Measurements from ENCODE around the gene TP73.

The TP73 gene

DNA sequence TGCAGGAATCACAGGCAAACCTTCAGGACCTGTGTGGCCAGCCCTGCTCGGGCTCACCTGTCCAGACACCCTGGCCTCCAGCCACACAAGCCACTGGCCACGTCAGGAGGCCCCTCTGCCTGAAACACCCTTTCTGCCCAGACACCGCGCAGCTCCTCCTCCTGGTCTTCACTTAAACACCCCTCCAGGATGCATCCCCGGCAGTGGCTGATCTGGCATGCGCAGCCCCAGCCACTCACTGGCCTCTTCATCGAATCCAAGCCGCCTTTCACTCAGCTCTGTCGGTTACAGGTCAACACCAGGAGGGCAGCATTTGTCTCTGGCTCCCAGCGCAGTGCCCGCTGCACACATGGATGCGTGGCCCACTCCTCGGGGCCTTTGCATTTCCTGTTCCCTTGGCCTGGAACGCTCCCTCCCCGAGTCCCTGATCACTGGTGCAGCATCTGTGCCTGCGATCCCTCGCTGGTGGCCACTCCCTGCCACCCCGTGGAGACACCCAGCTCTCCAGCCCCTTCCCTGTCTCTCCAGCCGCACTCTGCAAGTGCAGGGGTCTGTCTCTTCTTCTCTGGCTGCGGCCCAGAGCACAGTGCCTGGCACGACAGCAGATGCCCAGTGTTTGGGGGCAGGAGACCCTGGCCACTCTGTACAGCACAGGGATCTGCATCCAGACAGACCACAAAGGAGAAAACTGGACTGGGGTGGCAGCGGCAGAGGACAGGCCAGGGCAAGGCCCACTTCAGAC, 18.1 kb upstream of the TP73 start:
- DNase-seq (ENCODE audit: low read depth, low spot score) = no peak

DNA sequence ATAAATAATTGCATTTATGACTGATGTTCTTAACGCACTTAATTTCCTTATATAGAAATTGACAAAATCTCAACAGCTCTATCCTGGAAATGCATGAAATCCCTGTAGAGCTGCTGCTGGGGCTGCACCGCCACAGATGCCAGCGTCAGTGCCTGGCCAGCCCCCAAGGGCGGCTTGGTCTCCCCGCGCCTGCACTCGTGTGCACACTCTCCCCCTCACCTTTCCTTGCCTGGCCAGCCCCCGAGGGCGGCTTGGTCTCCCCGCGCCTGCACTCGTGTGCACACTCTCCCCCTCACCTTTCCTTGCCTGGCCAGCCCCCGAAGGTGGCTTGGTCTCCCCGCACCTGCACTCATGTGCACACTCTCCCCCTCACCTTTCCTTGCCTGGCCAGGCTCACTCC, 16.2 kb upstream of the TP73 start:
- no peak for DNase-seq (ENCODE audit: low read depth, low spot score)

DNA sequence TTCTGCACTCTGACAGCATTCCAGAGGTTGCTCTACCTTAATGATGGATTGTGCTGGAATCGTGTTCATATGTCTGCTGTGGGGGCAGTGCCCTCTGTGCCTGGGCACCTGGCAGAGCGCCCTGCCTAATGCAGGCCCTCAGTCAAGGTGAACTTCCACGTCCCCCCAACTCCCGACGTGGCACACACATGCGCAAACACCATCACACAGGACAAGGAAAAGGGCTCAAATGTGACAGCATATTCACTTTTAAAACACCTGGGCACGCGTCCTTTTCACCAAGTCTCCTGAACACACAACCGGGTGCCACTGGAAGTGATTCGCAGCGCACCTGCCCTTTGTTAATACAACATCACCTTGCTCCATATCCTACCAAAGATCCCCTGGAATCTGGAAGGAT, 15.8 kb upstream of the TP73 start:
- DNase-seq (ENCODE audit: low read depth, low spot score) = no peak

DNA sequence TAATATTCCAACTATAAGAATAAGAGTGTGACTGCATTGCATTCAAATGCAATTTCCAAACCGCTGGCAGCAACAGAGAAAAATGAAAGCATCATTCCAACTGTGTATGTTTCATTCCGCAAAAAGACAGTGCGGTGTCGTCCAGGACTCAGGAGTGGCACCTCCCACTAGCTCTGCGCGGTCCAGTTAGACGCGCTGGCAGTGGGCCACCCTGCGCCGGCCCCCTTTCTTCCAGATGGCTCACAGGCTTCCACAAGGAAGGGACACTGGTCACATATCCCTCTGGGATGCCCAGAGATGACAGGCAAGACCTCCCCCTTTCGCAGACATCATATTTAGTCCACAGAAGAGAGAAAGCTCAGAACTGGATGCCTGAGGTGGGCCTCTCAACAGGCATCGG, 14.3 kb upstream of the TP73 start:
- DNase-seq (ENCODE audit: low read depth, low spot score) = no peak

DNA sequence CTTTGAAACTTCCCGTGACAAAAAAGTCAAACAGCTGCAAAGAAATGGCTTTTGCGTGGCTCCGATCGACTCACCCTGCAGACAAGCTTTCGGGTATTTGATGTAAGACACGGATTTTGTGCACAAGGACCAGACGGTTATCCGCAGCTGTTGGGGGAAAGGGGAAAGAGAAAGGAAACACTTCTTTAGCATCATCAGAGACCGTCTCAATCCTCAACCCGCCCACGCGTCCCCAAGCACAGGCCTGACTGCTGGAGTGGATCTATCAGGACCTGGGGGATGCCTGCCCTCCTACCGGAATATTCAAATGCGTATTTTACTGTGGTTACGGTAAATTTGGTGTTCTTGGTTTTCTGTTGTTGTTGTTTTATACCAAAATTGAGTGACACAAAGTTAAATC, 13.6 kb upstream of the TP73 start:
- DNase-seq (ENCODE audit: low read depth, low spot score) = no peak

DNA sequence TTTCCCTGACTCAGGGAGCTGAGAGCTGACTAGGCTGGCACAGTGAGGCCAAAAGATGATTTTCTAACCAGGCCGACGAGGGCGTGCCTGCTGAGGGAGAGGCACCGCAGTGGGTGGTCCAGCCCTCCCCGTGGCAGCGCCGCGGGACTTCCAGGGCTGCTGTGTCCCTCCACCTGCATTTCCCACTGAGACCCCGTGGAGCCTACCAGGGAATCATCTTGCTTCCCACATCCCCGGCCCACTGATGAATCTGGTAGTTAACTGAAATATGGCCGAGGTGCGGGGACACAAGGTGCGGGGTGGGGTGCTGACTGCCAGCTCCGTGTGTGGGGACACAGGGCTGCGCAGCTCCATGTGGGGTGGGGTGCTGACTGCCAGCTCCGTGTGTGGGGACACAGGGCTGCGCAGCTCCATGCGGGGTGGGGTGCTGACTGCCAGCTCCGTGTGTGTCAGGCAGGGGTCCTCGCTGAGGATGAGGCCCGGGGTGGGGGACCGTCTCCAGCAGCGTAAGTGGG, 12.9 kb upstream of the TP73 start:
- DNase-seq (ENCODE audit: low read depth, low spot score) = no peak

DNA sequence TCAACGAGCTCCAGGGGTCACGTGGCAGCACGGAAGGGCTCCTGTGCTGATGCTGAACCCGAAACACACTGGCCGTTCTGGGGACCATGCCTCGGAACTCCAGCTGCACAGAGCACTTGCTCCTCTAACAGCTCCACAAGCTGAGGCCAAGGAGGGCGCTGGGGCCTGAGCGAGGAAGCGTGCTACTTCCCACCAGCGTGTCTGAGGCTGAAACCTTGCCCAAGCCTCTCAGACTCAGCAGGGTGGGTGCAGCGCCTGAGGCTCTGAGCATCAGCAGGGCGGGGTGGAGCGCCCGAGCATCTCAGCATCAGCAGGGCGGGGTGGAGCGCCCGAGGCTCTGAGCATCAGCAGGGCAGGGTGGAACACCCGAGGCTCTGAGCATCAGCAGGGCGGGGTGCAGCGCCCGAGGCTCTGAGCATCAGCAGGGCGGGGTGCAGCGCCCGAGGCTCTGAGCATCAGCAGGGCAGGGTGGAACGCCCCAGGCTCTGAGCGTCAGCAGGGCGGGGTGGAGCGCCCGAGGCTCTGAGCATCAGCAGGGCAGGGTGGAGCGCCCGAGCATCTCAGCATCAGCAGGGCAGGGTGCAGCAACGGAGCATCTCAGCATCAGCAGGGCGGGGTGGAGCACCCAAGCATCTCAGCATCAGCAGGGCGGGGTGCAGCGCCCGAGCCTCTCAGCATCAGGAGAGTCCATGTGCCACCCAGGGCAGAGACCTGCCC, 12.0 kb upstream of the TP73 start:
- no peak for DNase-seq (ENCODE audit: low read depth, low spot score)

DNA sequence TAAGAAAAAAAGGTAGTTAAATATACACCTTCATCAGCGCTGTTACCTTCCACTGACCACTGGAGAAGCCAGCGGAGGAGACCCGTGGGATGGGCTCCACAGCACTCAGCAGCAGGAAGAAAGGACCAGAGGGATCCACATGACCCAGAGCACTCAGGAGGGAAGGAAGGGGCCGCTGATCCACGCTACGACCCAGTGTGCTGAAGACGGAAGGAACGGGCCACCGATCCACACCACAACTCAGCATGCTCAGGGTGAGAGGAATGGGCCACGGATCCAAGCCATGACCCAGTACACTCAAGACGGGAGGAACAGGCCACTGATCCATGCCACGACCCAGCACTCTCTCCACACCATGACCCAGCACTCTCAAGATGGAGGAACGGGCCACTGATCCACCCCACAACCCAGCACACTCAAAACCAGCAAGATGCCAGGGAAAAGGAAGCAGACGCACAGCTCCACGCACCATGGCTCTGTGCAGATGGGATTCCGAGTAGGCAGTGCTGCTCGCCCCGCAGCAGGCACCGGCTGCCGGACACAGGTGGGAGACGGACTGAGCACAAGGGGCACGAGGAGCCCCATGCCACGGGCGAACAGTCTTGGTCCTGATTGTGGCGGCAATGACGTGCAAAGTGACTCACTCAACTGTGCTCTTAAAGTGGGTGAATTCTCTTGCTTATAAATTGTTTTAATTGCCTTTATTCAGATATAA, 11.1 kb upstream of the TP73 start:
- DNase-seq (ENCODE audit: low read depth, low spot score) = no peak

DNA sequence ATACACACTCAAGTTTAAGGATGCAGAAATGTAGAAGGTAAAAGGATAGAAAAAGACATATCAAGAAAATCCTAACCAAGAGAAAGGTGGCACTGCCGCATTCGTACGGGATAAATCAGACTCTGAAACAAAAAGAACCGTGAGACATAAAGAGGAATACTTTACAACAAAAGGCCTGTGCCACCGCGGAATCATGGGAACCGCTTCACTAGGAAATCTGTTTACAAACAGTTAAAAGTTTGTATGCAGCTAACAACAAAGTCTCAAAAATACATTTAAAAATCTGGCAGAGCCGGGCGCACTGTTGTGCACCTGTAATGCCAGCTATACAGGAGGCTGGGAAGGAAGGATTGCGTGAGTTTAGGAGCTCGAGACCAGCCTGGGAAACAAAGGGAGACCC, 10.5 kb upstream of the TP73 start:
- DNase-seq (ENCODE audit: low read depth, low spot score) = no peak

DNA sequence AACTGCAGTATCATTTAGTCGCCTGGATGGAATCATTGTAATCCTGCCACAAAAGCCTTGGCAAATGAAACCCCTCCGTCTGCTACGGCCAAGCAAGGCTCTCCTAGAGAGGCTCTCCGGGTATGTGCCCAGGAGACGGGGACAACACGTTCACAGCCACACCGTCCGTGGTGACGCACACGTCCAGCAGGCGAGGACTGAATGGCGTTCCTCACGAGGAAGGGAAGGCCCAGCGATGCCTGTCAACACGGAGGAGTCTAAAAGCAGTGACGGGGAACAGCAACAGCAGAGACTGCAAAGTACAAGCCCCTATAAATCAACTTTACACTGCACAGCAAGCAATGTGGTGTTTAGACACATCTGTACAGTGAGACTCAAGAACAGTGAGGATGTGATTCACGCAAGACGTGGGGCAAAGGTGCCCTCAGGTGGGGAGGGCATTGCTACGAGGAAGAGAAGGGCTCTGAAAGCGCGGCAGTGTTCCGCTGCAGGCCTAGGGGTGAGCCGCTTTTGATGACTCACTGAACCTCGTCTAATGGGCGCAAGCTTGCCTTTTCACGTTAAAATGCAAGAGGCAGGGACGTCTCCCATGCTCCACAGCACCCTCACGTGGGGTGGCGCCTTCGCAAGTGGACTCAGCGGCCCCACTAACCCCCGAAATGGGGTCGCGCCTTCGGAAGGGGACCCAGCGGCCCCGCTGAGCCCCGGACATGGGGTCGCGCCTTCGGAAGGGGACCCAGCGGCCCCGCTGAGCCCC, 9.2 kb upstream of the TP73 start:
- DNase-seq (ENCODE audit: low read depth, low spot score) = no peak

DNA sequence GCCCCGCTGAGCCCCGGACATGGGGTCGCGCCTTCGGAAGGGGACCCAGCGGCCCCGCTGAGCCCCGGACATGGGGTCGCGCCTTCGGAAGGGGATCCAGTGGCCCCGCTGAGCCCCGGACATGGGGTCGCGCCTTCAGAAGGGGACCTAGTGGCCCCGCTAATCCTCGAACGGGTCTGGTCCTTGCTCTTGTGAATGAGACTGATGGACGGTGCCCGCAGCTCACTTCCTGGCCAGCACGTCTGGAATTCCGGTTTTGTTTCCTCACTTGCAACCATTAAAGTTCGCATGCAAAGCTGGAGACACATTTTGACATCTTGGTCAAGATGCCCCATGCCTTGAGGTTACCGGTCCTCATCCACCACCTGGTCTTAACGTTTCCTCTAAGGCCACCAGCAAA, 8.0 kb upstream of the TP73 start:
- DNase-seq (ENCODE audit: low read depth, low spot score) = no peak

DNA sequence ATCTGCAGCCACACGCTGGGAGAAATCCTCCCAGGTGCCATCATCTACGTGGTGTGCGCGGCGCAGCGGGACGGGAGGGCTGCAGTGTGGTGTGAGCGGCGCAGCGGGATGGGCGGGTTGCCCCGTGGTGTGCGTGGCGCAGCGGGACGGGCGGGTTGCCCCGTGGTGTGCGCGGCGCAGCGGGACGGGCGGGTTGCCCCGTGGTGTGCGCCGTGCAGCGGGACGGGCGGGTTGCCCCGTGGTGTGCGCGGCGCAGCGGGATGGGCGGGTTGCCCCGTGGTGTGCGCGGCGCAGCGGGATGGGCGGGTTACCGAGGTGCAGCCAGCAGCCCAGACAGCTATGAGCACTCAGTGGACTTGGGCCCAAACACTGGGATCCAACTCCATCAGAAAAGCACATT, 7.1 kb upstream of the TP73 start:
- no peak for DNase-seq (ENCODE audit: low read depth, low spot score)

DNA sequence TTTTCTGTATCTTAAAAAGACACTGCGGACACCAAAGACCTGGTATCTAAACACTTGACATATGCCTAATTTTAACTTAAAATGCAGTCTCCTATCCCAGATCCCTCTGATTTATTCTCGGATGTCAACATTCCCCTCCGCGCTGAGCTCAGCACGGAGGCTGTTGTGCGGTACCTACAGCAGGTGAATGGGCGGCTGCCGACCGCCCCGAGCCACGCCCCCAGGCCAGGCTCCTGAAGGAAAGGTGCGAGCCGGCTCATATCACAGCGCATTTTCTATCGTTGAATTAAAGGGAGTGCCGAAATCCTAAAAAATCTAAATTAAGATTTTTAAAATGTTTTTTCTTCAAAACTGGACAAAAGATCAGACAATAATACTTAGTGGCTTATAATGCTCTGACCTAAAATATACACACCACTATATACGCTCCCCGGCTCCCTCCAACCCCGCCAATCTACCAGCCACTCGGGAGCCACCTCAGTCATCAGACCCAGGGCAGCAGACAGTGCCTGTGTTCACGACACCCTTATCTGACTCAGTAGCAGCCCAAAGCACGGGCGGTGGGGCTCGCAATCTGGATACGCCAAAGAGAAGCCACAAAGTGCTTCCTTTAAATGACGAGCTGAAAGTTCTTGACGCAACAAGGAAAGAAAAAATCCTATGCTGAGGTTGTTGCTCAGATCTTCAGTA, 6.5 kb upstream of the TP73 start:
- no peak for DNase-seq (ENCODE audit: low read depth, low spot score)

DNA sequence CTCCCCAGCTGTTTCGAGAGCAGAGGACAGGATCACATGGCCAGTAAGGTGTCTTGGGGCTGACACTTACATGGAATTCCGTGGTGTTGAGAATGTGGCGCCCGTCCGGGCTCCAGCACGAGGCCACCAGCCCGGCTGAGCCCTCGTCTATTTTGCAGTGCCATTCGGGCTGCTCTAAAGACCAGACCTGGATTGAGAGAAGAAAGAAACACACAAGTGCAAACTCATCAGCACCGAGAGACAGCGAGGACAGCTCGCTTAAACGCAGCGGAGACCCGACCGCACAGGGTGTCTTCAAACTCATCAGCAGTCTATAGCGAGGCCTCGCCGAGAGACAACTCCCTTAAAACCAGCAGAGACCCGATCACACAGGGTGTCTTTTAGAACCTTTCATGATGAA, 5.7 kb upstream of the TP73 start:
- no peak for DNase-seq (ENCODE audit: low read depth, low spot score)

DNA sequence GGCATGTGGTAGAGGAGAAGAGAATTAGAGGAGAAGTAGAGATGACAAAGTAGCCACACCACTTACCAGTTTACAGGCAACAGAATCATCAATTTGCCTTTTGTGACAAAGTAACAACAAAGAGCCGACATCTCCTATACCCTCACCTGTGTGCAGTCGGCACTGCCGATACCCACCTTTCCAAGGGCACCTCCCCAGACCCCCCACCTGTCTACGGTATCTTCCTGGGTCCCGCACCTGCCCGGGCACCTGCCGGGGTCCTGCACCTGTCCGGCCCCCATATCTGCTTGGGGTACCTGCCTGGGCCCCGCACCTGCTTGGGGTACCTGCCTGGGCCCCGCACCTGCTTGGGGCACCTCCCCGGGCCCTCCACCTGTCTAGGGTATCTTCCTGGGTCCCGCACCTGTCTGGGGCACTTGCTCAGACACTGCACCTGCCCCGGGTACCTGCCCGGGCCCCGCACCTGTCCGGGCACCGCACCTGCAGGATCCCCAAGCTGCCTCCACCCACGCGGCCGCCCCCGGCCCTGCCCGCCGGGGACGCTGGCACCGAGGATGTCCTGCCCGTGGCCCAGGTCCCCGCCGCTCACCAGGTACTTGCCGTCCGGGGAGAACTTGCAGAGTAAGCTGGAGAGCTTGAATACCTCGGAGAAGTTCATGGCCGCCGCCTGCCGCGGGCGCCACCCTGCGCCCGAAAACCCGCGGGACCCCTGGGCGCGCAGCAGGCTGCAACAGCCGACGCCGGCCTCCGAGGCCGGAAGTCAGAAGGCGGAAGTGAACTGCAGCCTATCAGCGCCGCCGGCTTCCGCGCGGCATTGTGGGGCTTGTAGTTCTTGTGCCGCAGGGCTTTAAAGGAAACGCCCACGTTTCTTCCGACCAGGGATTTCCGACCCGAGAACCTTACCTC, 2.7 kb upstream of the TP73 start, which contains the start of gene WRAP73:
WRAP73 (minus strand) TSS at position 762 of the 906 bp plus-strand sequence; CDS start at position 658, 104 bp downstream.
- peak; percentile 72 for DNase-seq (ENCODE audit: low read depth, low spot score)

DNA sequence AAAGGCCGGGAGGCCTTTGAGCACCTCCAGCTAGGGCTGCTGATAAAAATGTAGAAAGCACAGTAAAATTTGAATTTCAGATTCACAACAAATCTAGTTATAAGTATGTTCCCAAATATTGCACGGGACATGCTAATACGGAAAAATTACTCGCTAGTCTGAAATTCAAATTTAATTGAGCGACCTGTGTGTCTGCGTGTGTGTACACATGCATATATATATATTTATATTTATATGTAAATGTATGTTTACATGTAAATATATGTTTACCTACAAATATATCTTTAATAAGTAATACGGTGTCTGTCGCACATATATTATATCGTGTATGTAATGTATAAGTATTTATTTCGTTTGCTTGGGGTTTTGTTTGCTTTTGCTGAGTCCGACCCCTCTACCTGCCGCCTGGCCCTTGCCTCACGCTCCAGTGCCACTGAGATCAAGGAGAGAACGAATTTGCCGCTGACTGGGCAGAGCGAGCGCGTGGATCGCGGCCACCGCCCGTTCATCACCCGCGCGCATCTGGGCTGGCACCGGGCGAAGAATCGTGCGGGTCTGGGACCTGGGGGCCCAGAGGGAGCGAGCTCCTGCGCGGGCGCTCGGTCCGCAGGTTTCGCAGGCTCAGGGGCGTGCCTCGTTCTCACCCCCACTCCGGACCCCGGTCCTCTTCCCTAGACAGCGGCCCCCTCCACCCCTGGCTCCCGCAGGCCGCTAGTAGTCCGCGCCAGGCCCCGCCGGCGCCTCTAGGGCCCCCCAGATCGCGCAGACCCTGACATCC, 1.9 kb upstream of the TP73 start:
- DNase-seq (ENCODE audit: low read depth, low spot score) = no peak

DNA sequence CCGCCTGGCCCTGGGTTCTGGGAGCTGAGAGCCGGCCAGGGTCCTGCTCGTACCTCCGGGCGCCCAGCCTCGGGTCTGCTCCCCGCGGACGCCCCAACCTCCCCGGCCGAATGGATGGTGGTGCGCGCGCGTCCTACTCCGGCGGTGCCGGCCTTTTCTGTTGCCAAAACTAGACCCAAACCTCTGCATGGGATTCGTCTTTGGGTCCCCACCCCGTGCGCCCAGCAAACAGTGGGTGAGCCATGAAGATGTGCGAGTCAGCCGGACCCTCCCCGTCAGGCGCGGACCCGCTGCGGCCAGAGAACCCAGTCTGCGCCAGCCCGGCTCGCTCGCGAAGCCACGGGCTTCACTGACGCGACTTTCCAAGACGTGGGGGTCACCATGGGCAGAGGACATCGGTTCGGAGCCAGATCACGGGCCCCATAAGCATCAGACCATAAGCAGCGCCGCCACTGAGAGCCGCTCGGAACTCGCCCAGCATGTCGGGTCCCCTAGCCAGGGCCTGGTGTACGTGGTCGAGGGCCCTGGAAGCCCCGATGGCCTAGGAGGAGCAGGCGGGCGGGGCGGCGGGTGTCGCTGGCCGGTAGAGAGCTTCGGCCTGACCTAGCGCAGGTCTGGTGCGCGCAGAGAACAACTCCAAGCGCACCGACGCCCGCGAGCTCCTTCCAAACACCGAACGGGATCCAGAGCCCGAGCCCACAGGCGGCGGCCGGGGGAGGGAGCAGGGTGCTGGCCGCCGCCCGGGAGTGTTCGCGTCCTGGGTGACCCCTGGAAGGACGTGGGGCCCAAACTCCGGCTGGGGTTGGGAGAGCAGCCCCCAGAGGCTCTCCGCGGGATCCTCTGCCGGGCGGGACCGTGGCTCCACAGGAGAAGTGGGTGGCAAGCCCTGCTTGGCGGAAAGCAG, 1.0 kb upstream of the TP73 start:
- DNase-seq (ENCODE audit: low read depth, low spot score) = no peak

Measured in smooth muscle cell of the brain vasculature (primary cell).